ENCODE results near the gene CELF4. TPM values are rescaled to one million over a fixed set of nuclear protein-coding genes. Genes with fewer than 3 reads are reported as not detected.

CELF4 gene
- total RNA-seq: not detected
- total RNA-seq (2013): not detected

GRCh38 chr18:37565101-37565976 is at the start of gene CELF4:
Gene CELF4 (minus strand): TSS chr18:37565798.
- no peak for ATAC-seq
- TF ChIP-seq CTCF (IDR thresholded peaks at IDR 0.05): no peak
- Mint-ChIP-seq H3K4me1 (peaks cover 5% of the 10 kb centered on the region in 2 donors), H3K27me3 (ENCODE audit: low read depth in 2 of 2) (peaks cover 50 to 68% of the 10 kb centered on the region in 2 donors), H3K9me3 (peaks cover 2 to 4% of the 10 kb centered on the region in 2 donors), H3K27ac (no peak within 1 kb of the TSS), H3K4me3 (peak within 1 kb of the TSS; percentile 65), H3K36me3 (no peaks in the 10 kb centered on the region)
- Histone ChIP-seq H3K4me3 (ENCODE audit: low read length) (no peak within 1 kb of the TSS), H3K4me1 (ENCODE audit: control insufficient read depth, insufficient read depth, low read length) (no peaks in the 10 kb centered on the region), H3K27ac (ENCODE audit: low read length) (no peak within 1 kb of the TSS), H3K27me3 (ENCODE audit: control insufficient read depth, insufficient read depth, low read length) (peaks cover 12% of the 10 kb centered on the region), H3K36me3 (ENCODE audit: control insufficient read depth, insufficient read depth, low read length) (no peaks in the 10 kb centered on the region), H3K9me3 (ENCODE audit: control insufficient read depth, insufficient read depth, low read length) (no peaks in the 10 kb centered on the region)
- intact Hi-C loops (cut with micrococcal nuclease): no loop called here
- 5% methylated on average over 62 of the region's 62 CpGs for WGBS (ENCODE audit: insufficient coverage)
- DNase-seq: no peak

- Histone ChIP-seq H3K9me3 (ENCODE audit: control insufficient read depth, insufficient read depth, low read length) (peaks cover 4% of the 10 kb centered on the region), H3K27me3 (ENCODE audit: control insufficient read depth, insufficient read depth, low read length) (no peaks in the 10 kb centered on the region), H3K4me3 (ENCODE audit: low read length) (no peak overlapping the region), H3K4me1 (ENCODE audit: control insufficient read depth, insufficient read depth, low read length) (no peaks in the 10 kb centered on the region), H3K36me3 (ENCODE audit: control insufficient read depth, insufficient read depth, low read length) (no peaks in the 10 kb centered on the region), H3K27ac (ENCODE audit: low read length) (no peak overlapping the region)
- ATAC-seq: no peak
- no peaks in the 10 kb centered on the region for H3K9me3 Mint-ChIP-seq
- intact Hi-C loops (cut with micrococcal nuclease): no loop called here
- H3K27ac Mint-ChIP-seq: no peak overlapping the region
- H3K4me1 Mint-ChIP-seq: no peaks in the 10 kb centered on the region
- no peak overlapping the region for H3K4me3 Mint-ChIP-seq
- WGBS (ENCODE audit: insufficient coverage): 80% methylated on average over 1 of the region's 1 CpG
- no peaks in the 10 kb centered on the region for H3K27me3 Mint-ChIP-seq (ENCODE audit: low read depth in 2 of 2)
- no peak for TF ChIP-seq CTCF (IDR thresholded peaks at IDR 0.05)
- no peaks in the 10 kb centered on the region for H3K36me3 Mint-ChIP-seq
- DNase-seq: no peak
Measured at GRCh38 chr18:37613253-37613565, 47.6 kb upstream of the CELF4 start.

- H3K27me3 ChIP-seq (ENCODE audit: control insufficient read depth, insufficient read depth, low read length): no peaks in the 10 kb centered on the region
- no peak overlapping the region for H3K27ac Mint-ChIP-seq
- H3K27ac ChIP-seq (ENCODE audit: low read length): no peak overlapping the region
- H3K36me3 ChIP-seq (ENCODE audit: control insufficient read depth, insufficient read depth, low read length): no peaks in the 10 kb centered on the region
- intact Hi-C loops (cut with micrococcal nuclease): no loop called here
- no peaks in the 10 kb centered on the region for H3K4me1 Mint-ChIP-seq
- H3K4me3 ChIP-seq (ENCODE audit: low read length): no peak overlapping the region
- no peaks in the 10 kb centered on the region for H3K36me3 Mint-ChIP-seq
- peaks cover 4% of the 10 kb centered on the region for H3K9me3 ChIP-seq (ENCODE audit: control insufficient read depth, insufficient read depth, low read length)
- no peaks in the 10 kb centered on the region for H3K4me1 ChIP-seq (ENCODE audit: control insufficient read depth, insufficient read depth, low read length)
- DNase-seq: no peak
- peaks cover 3% of the 10 kb centered on the region in 2 donors for H3K9me3 Mint-ChIP-seq
- no peak for ATAC-seq
- WGBS (ENCODE audit: insufficient coverage): 71% methylated on average over 5 of the region's 5 CpGs
- no peak for TF ChIP-seq CTCF (IDR thresholded peaks at IDR 0.05)
- H3K27me3 Mint-ChIP-seq (ENCODE audit: low read depth in 2 of 2): no peaks in the 10 kb centered on the region
- H3K4me3 Mint-ChIP-seq: no peak overlapping the region
Measured at GRCh38 chr18:37612524-37613252, 47.1 kb upstream of the CELF4 start.
